GM18951 (cell line): ENCODE measurements around the gene RBM22.

ENCODE experiments used
- POLR2A ChIP-seq: IDR thresholded peaks from 4 replicates; pipeline ENCODE4 v1.6.1; 2011; ENCODE audit warnings: mild to moderate bottlenecking; ENCODE audit not compliant: insufficient read length, insufficient read depth; ENCODE audit errors: extremely low read depth
- in situ Hi-C: fragments of 300-500 bp; cut with MboI; formaldehyde crosslinking; loops from one replicate; pipeline ENCODE4 v1.12.0; 2022; ENCODE audit warnings: low sequenced_read_pairs, mixed read lengths, inconsistent platforms; ENCODE audit not compliant: unreplicated experiment

The RBM22 gene

DNA sequence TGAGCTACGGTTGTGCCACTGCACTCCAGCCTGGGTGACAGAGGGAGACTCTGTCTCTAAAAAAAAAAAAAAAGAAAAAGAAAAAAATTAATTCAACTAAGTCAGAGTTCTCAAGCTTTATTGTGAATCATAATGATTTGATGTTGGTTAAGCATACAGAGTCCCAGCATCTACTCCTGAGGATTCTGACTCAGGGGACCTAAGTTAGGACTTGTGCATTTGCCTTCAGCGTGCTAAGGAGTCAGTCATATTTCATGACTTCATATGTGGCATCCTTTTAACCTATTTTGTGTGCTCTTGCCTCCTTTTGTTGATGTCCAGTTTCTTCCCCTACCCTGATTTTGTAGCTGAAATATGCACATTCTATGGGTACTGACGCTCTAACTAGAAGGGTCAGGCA is 36.9 kb downstream of the RBM22 start:
- TF ChIP-seq POLR2A: no peak
- in situ Hi-C loops: no loop called here

DNA sequence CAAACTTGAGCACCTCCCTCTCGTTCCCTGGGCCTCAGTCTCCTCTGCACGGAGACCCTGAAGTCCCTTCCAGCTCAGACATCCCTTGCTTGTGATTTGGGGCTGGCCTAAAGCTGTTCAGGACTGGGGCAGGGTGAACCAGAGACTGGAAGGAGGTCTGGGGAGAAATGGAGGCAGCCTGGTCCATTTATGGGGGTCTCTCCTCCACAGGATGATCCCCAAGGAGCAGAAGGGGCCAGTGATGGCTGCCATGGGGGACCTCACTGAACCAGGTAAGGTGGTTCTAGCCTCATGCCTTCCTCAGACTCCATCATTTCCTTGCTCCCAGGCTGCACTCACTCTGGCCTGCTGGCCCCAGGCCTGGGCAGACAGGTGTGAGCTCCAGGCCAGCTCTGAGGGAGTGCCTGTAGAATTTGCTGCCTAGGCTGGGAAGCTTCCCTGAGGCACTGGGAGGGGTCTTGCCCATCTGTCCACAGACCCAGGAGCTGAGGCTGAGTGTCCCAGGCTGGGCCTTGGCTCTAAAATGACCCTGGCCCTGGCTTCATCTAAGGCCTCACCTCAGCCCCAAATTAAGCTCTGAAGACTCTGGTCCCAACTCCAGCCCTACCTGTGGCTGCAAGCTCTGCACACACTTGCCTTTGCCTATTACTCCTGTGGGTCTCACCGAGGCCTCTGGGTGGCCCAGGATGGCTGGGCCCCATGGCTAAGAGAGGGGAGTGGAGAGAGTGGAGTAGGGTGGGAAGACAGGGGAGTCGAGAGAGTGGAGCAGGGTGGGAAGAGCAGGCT is 37.9 kb downstream of the RBM22 start:
- TF ChIP-seq POLR2A: no peak
- in situ Hi-C loops: no loop called here

DNA sequence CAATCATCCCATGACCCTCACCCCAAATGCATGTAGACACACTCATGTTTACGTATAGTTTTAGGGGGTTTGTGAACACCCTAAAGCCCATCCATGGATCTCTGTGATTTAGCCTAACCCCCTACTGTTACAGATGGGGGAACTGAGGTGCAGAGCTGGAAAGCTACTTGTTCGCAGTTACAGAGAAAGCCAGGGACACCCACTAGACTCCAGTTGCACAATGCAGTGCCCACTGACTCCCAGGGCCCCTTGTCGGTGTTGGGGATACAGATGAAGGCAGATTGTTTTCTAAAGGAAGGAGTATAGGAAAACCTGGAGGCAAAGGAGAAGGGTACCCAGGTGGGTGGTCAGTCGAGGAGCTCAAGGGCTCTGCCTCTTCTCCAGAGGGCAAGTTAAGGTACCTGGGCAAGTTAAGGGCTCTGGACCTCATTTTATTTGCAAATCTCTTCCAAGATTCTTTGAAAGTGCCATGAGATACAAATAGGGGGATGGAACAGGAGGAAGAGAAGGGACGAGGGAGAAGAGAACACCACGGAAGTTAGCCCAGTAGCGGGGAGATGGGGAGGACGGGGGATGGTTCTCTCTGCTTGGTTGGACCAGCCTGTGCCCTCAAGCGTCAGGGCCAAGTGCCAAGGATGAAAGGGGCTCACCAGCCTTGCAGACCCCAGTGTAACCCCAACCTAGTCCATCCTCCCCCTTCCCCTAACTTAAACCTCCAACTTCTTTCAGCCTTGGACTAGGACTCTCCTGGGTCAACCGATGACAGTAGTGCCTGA is 38.9 kb downstream of the RBM22 start:
- in situ Hi-C loops: no loop called here
- TF ChIP-seq POLR2A: no peak

DNA sequence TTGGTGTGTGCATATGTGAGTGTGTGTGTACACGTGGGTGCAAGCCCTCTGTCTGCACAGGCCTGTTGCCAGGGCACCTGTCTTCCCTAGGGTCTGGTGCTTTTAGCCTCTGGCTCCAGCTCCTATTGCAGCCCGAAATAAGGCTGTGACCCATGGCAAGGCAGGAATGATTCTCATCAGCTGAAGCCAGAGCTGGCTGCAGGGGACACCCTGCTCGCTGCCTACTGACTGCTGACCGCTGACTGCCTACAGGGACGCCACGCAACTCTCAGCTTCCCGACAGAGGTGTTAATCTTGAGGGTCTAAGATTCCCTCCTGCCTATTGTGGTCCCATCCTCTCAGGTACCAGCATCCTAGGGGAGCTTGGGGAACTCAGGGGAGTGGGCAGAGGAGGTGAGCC is 39.8 kb downstream of the RBM22 start, which contains the start of gene MYOZ3:
MYOZ3 (plus strand) TSS at position 166 of the 400 bp plus-strand sequence. CDS start 1,691 bp downstream, outside the sequence.
- TF ChIP-seq POLR2A: no peak
- in situ Hi-C loops: no loop called here

DNA sequence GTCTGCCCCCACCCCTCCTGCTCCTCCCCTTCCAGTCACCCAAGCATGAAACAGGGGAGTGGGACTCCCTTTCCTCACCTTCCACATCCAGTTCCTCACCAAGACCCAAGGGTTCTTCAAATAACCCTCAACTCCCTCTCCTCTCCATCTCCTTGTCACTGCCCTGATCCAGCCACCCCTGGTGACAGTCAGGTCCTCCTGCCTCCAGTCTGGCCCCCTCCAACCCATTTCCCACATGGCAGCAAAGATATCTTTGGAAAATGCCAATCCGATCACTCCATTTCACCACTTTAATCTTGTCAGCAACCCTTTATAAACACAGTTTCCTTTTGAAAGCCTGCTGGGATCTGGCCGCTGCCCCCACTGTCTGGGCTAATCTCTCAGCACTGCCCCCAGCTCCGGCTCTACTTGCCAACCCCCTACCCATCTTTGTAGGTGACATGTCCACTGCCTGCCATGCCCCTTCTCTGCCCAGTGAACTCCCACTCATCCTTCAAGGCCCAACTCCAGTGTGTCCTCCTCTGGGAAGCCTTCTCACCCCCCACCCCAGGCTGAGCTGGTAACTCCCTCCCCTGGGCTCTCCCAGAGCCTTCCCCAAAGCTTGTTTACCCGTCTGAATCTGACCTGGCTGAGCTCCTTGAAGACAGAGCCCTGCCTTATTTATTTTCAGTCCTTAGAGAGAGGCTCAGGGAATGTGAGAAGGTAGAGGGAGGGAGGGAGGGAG is 40.6 kb downstream of the RBM22 start:
- in situ Hi-C loops: no loop called here
- no peak for TF ChIP-seq POLR2A

DNA sequence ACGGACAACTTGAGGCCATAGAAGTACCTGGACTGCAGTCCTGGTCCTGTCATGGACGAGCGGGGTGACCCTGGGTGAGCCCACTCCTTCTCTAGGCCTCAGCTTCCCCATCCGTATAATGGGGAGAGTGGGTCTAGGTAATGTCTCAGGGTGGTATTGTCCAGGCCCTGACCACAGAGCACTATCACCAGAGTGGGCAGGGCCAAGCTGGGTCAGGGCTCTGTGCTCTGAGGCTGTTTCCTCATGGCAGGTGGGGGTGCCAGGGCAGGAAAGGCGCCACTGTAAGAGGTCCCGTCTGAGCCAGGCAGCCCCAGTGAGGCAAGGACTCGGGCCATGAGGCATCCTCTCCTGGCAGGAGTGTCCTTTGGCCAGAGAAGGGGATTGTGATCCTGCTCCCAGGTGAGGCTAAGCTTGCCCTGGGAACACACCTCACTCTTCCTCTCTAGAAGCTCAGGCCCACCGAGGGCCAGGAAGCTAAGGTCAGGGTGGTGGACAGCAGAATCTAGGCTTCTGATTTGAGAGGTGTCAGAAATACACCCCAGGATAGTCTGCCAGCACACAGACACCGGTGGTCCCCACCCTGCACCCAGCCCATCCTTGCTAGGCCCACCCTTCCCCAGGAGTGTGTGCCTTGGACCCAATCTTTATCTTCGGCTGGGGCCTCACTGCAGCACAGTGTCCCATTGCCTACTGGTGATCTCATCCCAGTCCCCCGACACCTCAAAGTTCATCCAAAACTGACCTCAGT is 41.3 kb downstream of the RBM22 start:
- in situ Hi-C loops: no loop called here
- TF ChIP-seq POLR2A: no peak

DNA sequence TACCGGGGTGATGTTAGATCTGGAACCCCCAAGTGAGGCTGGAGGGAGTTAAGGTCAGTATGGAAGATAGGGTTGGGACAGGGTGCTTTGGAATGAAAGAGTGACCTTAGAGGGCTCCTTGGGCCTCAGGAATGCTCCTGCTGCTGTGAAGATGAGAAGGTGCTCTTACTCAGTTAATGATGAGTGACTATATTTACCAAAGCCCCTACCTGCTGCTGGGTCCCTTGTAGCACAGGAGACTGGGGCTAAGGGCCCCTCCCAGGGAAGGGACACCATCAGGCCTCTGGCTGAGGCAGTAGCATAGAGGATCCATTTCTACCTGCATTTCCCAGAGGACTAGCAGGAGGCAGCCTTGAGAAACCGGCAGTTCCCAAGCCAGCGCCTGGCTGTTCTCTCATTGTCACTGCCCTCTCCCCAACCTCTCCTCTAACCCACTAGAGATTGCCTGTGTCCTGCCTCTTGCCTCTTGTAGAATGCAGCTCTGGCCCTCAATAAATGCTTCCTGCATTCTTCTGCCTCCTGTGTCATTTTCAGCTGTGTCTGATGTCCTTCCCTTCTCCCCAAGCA is 42.1 kb downstream of the RBM22 start:
- in situ Hi-C loops: no loop called here
- TF ChIP-seq POLR2A: no peak

DNA sequence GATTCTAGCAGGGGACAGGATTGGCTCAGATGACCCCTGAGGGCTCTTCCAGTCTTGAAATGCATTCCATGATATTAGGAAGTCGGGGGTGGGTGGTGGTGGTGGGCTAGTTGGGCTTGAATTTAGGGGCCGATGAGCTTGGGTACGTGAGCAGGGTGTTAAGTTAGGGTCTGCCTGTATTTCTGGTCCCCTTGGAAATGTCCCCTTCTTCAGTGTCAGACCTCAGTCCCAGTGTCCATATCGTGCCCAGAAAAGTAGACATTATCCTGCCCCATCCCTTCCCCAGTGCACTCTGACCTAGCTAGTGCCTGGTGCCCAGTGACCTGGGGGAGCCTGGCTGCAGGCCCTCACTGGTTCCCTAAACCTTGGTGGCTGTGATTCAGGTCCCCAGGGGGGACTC is 42.7 kb downstream of the RBM22 start:
- in situ Hi-C loops: no loop called here

DNA sequence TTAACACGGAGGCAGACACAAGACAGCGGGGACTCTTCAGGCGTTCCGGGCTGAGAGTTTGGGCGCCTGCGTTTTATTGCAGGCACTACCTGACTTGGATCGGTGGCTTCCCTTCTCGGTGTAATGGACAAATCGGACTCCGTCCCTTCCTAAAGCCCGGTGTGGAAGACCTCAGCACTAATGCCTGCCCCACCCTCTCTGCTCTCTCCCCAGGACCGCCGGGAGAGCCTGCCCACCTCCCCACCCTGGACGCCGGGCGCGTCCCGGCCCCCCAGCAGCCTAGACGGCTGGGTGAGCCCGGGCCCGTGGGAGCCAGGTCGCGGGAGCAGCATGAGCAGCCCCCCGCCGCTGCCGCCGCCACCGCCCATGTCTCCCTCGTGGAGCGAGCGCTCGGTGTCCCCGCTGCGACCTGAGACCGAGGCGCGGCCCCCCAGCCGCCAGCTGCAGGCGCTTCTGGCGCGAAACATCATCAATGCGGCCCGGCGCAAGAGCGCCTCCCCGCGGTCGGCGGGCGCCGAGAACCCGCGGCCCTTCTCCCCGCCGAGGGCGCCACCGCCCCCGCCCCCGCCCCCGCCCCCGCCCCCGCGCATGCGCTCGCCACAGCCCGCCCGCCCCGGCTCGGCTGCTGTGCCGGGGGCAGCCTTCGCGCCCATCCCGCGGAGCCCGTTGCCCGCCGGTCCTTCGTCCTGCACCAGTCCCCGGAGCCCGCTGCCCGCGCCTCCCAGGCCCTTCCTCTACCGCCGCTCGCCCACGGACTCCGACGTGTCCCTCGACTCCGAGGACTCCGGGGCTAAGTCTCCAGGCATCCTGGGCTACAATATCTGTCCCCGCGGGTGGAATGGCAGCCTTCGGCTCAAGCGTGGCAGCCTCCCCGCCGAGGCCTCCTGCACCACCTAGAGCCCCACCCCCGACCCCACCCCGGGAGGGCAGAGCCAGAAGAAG is 44.4 kb downstream of the RBM22 start:
- peak; percentile 38 for TF ChIP-seq POLR2A
- in situ Hi-C loops: no loop called here

More for the DNA sequence above, 42.7 kb downstream of the RBM22 start:
- TF ChIP-seq POLR2A: no peak

DNA sequence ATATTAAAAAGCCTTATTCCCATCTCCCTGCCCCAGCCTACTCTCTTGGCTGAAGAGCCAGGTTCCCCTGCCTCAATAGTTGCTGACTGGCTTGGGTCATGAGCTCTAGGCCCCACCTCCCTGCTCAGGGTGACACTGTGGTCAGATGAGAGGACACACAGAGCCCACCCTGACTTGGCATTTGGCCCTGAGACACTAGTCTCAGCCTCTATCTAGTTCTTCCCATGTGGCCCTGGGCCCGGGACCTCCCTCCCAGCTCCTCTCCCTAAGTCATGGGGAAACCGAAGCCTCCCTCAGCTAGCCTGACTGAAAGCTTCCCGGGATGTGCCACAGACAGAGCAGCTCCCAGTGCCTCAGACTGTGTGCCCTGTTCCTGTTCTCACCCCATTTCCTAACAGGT is 45.6 kb downstream of the RBM22 start:
- in situ Hi-C loops: no loop called here
- no peak for TF ChIP-seq POLR2A

DNA sequence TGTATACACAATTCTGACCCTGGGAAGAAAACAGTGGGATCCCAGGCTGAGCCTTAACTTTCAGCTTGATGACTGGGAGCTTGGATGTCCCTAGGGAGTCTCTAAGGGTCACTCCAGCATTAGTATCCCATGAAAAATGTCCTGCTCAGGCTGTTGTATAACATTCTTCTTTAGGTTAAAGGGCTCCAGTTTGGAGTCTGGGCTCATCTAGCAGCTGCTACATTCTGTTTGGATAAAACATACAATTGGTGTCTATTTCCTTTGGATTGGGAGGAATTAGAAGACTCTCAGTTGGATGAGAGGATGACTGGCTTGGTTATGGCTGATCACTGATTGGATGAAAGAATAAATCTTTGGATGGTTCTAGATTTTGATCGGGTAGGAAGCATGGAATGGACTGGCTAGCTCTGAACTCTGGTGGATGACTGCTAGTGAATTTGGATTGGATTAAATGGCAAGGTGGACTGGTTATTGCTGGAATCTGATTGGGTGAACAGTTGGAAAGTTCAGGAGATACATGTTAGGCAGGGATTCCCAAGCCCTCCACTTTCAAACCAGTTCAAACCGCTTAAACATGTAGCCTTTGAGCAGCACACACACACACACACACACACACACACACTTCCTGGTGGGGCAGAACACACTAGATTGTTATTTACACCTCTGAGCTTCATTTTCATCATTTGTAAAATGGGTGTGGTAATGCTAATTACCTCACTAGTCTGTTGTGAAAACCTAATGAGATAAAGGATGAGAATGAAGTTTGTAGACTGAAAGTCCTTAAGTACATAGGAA is 46.9 kb downstream of the RBM22 start:
- no peak for TF ChIP-seq POLR2A
- in situ Hi-C loops: no loop called here
